ENCODE data around the gene USP3.
"Not testable (repeated sequence)": the region's sequence is repeated elsewhere in the genome, so short reads cannot be mapped to it uniquely, and the experiment has no call there.

Gene USP3

DNA sequence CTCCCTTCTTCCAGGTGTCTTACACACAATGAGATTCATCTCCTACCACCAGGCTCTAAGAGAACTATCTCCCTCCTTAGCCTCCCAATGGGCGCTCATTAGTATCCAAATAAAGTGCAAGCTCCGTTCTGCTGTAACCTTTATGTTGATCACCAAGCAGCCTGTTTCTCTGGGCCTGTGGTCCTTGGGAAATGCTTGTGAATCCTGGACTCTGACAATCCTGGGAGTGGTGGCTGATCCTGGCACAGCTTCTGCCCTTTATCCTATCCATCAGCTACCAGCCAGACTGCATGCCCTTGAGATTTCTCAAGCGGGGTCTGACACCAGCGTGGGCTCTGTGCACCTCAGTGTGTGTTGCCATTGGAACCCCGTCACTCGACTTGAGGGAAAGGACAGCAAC lies 26.1 kb upstream of the USP3 start:
- no peak for DNase-seq (ENCODE audit: low spot score)

DNA sequence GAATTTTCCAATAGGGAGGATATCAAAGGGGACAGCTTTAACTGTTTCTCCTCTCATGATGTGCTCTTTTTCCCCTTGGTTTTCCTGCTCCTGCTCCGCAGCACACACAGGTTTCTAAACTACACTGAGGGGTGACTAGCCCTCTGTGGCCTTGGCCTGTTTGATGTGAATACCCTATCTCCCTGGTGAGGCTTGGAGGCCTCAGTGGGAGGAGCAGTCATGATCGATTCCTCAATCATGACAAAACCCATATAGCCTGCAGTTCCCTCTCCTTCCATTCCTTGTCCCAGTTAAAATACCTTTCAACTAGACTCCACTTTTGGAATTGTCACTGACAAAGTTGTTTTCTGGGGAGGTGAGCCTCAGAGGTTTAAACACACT lies 24.0 kb upstream of the USP3 start:
- DNase-seq (ENCODE audit: low spot score): no peak

DNA sequence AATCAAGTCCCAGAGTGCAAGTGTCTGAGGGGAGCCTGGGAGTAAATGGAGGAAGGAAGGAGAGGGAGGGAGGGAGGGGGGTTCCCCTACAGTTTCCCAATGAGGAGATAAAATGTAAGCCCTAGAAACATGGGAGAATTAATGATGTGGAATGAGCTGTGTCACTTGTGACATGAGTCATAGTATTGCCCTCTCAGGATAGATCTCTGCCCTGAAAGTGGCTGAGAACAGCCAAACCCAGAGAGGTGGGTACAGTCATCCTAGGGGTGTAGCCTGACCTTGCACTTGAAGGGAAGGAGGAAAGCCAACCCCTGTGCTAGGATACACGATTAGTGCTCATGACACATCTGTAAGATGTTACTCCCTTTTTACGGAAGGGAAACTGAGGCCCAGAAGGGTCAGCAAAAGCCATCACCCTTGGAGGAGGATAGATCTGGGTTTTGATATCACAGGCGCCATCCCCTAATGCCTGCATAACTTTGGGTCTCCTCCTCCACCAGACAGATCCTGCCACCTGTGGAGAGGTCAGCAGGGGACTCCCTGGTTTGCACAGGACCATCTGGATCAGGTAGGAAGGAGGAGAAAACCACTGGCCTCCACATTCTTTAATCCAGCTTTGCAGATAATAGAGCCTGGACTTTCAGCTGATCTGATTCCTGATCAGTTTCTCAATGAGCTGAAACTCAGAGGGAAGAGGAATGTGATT lies 23.1 kb upstream of the USP3 start:
- no peak for DNase-seq (ENCODE audit: low spot score)

DNA sequence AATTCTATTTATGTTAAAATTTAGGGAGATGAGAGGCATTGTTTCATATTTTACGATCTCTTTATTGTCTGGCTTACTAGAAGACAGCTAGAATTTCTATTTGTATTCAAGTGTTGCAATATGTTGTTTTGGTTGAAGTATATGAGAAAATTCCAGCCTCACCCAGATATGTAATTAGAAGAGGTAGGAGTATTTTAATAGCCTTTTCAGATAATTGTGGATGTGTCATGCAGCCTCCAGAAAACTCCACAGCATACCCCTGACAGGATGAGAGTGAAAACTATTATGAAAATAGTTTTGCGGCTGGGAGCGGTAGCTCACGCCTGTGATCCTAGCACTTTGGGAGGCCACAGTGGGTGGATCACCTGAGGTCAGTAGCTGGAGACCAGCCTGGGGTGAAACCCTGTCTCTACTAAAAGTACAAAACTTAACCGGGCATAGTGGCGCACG lies 21.5 kb upstream of the USP3 start:
- DNase-seq (ENCODE audit: low spot score): no peak

DNA sequence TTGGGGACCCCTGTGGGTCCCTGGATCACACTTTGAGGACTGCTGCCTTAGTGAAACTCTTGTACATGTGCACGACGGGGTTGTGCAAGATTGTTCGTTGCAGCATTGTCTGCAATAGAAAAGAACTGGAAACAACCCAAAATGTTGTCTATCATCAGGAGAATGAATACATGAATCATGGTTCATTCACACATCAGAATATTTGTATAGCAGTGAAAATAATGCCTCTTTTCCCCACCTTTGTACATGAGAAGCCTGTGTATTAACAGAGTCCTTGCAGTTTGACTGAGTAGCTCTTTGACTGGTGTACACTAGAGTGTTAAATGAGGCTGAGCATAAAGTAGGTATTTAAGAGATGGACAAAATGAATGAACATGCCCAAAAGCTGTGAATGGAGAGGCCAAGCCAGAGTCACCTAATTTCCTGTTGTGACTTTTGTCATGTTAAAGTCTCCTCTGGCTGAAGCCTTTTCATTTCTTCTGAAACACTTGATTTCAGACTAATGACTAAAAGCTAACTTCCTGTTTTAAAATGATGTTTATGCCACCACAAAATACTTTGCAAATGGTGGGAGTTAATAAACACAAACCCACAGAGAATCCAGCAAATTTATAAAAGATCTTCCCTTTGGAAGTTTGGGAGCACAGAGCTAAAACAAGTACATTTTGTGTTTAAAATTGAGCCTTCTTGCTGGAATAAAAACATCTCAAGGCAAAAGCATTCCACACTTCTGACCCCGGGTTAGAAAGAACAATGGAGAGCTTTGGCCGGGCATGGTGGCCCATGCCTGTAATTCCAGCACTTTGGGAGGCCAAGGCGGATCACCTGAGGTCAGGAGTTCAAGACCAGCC lies 20.6 kb upstream of the USP3 start:
- no peak for DNase-seq (ENCODE audit: low spot score)

DNA sequence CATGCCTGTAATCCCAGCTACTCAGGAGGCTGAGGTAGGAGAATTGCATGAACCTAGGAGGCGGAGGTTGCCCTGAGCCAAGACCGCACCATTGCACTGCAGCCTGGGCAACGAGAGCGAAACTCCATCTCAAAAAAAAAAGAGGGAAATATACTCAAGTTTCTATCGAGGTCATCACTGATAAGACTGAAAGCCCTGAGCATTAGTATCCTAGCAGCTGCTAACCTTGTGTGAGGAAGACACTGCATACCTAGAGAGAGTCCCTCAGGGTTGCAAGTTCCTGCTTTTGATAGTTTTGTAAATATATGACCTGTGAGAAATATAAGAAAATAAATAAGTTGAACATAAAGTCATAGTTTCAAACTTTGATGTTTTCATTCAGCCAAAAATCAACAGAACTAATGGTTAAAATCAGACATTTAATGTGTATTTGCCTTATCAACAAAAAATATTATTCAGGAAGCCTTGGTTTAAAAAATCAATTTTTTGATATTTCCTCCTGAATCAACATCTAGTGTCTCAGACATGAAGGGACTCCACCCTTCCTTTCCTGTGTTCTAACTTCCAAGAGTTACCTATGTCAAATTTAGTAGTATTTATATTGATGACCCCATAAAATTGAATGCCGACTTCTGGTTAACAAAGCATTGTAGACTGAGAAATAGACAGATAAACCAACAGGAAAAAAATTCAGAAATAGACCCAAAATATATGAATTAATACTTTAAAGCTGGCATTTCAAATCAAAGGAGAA lies 19.8 kb upstream of the USP3 start:
- DNase-seq (ENCODE audit: low spot score): no peak

DNA sequence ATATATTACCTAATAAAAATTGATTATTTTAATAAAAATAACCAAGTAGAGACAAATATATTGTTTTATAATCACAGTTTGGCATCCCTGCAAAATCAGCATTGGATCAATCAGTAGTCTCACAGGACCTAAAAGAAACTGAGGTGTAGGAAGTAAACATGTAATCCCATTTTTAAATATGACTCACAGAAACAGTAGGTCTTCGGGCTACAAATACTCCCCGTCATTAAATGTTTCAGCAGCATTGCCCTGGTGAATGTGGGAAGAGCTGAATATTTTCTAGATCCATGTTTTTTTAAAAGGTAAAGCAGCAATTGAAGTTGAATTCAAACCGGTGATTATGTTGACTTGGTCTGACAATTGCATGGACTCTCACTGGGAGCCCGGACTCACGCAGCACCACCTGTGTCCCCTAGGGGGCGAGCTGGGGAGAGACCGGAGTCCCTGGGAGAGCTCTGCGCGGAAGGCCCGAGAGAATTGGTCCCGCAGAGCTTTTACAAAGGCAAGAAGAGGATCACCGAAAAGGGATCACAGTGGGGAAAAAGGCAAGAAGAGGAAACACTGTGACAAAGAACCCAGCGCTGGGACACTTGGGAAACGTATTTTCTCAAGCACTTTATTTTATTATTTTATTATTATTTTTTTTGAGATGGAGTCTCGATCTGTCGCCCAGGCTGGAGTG lies 17.2 kb upstream of the USP3 start:
- DNase-seq (ENCODE audit: low spot score): peak; percentile 82

DNA sequence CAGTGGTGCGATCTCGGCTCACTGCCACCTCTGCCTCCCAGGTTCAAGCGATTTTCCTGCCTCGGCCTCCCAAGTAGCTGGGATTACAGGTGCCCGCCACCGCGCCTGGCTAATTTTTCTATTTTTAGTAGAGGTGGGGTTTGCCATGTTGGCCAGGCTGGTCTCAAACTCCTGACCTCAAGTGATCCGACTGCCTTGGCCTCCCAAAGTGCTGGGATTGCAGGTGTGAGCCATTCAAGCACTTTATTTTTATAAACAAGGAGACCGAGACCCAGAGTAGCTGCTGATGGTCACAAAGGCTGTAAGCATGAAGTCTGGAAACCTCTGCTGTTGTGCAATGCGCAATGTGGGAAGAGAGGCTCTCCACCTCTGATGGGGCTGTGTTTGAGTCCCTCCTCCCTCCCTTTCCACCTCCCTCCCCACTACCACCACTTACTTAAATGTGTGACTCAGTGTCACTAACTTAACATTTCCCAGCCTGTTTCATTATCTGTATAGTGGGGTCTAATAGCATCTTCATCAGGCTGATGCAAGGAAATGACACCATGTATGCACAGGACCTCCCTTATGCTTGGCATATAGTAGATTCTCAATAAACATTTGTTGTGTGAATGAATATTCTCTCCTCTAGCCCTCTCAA lies 16.5 kb upstream of the USP3 start:
- DNase-seq (ENCODE audit: low spot score): not testable (repeated sequence)

DNA sequence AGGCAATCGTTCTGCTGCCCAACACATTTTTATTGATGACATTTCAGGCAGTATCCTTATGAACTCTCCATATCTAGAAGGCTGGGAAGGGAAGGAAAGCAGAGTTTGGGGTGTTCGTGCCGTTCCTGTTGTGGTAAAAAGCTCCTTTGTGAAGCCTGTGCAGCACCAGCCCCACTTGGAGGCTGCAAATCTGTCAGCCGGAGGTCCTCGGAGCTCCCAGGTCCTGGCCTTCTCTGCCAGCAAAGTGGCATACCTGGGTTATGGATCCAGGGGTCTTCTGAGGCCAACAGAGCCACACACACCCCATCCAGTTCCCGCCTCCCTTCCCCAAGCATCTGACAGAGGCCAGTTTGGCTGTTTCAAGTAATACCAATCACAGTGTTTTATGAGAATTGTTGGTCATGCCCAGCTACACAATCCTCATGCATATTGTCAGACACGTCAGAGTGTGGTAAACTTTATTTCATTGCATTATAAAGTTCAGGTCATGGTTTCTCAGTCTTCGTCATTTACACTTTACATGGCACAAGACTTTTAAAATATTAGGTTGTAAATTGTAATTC lies 15.9 kb upstream of the USP3 start:
- no peak for DNase-seq (ENCODE audit: low spot score)

DNA sequence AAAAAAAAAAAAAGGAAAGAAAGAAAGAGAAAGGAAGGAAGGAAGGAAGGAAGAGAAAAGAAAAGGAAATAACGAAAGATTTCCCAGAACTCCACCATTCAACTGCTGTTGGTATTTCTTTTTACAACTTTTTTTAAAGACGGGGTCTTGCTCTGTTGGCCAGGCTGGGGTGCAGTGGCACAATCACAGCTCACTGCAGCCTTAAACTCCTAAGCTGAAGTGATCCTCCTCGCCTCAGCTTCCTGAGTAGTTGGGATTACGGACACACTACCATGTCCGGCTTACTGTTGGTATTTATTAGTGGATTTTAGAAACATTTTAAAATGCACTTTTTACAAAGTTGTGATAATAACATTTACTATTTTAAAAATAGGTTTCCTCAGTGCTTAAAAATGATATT lies 15.0 kb upstream of the USP3 start:
- no peak for DNase-seq (ENCODE audit: low spot score)

DNA sequence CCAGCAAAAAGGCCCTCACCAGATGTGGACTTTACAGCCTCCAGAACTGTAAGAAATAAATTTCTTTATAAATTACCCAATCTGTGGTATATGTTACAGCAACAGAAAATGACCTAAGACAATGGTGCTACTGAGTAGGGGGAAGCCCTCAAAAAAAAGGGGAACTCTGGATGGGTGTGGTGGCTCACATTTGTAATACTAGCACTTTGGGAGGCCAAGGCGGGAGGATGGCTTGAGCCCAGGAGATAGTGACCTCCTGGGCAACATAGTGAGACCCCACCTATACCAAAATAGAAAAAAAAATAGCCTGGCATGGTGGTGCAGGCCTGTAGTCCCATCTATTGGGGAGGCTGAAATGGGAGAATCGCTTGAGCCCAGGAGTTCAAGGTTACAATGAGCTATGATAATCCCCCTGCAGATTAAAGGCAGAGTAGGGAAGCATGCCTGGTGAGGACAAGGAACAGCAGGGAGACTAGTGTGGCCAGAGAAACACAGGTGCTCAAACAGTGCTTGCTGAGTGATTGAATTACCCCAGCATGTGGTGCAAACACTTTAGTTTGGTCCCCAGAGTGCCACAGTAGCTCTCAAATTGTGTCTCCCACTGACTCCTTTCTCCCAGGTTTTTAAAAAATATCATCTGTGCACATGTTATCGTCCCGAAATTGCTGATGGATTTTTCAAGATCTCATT lies 13.9 kb upstream of the USP3 start:
- DNase-seq (ENCODE audit: low spot score): no peak

DNA sequence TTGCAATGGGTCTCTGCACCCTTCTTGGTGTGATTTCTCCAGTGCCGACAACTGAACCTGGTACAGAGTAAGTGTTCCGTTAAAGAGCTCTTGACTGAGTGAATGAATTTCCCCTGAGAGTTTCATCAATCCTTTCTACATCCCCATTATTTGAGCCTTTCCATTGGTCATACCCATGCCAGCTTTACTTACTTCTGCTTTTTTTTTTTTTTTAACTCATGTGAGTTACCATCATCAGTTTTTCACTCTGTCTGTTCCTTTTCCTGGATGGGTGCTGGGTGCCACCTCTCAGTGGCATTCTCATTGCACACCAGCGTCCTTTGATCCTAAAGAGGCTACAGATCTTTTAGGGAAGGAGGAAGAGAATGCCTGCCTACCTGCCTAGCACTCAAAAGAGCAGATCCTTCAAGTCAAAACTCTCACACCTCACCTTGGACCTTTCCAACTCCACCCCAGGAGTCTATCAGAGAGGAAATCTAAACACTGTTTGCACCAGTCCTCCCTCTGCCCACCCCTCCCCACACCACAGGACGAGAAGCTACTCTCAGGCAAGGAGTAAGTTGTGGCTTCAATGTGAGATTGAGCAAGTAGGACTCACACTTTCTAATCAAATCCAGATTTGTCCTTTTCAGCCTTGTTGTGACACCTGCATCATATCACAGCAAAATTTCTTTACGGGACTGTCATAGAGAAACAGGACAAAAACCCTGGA lies 13.1 kb upstream of the USP3 start:
- peak; percentile 78 for DNase-seq (ENCODE audit: low spot score)

DNA sequence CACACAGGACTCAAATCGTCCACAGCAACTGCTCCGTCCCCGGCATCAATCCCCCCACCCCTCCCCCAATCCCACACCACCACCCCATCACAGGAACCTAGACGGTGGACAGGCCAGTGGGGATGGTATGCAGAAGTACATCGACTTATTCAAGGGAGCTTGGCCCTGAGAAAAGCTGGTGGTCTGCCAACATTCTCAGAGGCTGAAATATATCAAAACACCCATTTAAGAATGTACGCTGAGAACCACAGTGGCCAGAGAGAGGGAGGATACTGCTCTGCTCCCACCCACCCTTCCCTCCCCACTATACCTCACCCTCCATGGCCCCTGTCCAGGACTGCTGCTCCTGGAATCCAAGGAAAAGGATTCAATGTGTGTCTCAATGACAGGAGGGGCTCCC lies 12.4 kb upstream of the USP3 start:
- DNase-seq (ENCODE audit: low spot score): no peak

DNA sequence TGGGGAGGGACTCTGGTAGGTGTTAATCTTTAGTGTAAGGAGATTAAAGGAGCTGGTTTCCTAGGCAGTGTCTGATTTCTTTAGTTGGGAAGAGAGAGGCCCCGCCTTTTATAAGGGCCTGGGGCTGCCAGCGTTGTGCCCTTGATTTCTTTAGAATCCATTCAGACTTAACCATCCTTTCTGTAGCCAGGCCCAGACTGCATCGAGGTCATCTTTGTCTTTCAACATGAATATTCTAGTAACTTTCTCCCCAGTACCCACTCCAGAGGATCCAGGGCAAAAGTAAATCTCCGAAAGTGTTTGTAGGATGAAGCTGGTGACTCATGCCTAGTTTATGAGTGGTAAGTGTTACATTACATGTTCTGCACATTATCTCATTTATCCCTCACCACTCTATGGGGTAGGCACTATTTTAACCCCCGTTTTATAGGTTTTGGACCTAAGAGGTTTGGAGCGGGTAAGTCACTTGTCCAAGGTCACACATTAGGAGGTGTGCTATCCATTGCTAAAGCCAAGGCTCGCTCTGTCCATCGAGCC lies 11.8 kb upstream of the USP3 start:
- no peak for DNase-seq (ENCODE audit: low spot score)

DNA sequence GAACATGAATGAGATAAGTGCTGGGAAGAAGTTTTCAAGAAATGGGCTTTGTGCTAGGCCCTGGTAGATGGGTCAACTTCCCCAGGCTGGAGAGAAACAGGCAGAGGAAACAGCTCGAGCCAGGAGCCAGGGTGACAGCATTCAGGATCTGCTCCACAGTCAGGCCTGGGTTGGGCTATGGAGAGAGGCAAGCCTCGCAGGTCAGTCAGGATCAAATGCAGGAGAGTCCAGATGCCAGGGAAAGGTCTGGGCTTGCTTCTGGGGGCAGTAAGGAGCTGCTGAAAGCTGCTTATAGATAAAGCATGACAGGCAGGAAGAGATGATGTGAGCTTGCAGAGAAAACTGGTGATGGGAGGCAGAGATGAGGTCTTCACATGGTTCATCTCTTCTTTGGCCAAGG lies 11.0 kb upstream of the USP3 start:
- DNase-seq (ENCODE audit: low spot score): no peak

DNA sequence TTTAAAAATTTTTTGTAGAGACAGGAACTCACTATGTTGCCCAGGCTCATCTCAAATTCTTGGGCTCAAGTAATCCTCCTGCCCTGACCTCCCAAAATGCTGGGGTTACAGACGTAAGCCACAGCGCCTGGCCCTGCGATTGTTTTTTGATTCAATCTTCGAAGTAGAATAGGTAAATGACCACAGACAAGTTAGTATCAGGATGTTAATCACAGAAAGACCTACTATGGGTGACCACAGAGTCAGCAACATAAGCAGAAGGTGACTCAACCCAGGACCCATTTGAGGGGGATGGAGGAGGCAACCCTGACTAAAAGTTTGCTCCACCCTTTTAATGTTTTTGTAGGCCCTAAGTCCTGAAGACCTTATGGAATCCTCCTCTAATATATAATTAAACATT lies 10.0 kb upstream of the USP3 start:
- no peak for DNase-seq (ENCODE audit: low spot score)

DNA sequence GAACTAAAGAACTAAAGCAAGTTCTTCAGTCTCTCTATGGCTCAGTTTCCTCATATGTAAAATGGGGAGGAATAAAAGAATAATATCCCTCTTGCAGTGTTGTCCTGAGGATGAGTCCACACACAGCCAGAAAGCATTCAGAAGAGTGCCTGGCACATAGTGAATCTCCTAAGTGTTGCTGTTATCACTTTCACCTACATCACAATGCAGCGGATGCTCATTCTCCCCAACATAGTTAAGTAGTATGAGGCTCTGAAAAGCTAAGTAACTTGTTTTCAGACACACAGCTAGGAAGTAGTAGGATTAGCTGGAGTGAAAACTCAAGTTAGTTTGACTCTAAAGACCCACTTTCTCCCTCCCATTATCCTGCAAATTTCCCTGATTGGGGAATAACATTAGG lies 9.1 kb upstream of the USP3 start:
- DNase-seq (ENCODE audit: low spot score): no peak

DNA sequence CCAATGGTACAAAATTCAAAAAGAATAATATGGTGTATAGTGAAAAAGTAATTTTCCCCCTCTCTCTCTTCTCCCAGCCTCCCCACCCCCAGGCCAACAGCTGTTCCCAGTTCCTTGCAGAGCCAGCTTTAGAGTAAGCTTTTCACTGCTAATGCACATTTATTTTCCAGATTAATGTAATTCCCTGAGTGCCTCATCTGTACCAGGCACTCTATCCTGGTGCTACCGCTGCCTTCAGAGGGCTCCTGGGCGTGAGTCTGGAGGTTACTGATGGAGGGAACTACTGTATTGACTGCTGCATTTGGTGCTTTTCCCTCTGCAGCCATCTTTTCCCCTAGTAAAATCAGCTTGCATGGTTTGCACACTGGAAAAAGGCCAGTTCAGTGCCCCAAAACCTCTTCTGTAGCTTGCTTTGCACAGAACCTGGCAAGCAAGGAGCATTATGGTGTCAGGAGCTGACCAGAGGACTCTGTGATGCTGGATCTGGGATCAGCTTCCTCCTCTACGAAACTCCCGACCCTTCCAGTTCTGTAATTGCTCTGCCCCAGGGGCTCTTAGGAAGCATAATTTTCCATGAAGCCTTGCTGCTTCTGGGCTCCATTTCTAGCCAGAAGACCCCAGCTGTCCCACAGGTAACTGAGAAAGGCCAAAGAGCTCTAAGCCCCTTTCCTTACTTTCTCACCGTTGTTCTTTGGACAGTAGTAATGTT lies 8.5 kb upstream of the USP3 start:
- no peak for DNase-seq (ENCODE audit: low spot score)
